Measurements from ENCODE around the gene RAB27A.

RAB27A gene

GRCh38 chr15:55196458-55197361 lies 92.9 kb downstream of the RAB27A start, which contains the start of gene RSL24D1 (continued):
- TF ChIP-seq TRIM28 (IDR thresholded peaks at IDR 0.05; ENCODE audit: borderline replicate concordance, low read length) (peak; percentile 67; the same call in 1 of the 2 replicates), KLF7 (tag by site-specific recombination; IDR thresholded peaks at IDR 0.05; ENCODE audit: borderline replicate concordance) (no peak), ZNF629 (tag by site-specific recombination; IDR thresholded peaks at IDR 0.05) (peak; percentile 91), ZNF112 (tag by site-specific recombination; IDR thresholded peaks at IDR 0.05) (no peak), ZNF311 (tag by site-specific recombination; IDR thresholded peaks at IDR 0.05; ENCODE audit: borderline replicate concordance) (no peak), ZSCAN23 (tag by site-specific recombination; IDR thresholded peaks at IDR 0.05) (no peak), ZNF350 (tag by site-specific recombination; IDR thresholded peaks at IDR 0.05) (no peak), SCRT1 (tag by site-specific recombination; IDR thresholded peaks at IDR 0.05; ENCODE audit: borderline replicate concordance) (no peak), ZNF529 (tag by site-specific recombination; IDR thresholded peaks at IDR 0.05; ENCODE audit: insufficient replicate concordance) (no peak), KLF9 (tag by site-specific recombination; IDR thresholded peaks at IDR 0.05; ENCODE audit: low read depth) (no peak), ZBTB6 (tag by site-specific recombination; IDR thresholded peaks at IDR 0.05) (no peak), SCRT2 (tag by site-specific recombination; IDR thresholded peaks at IDR 0.05) (peak; percentile 74), ZNF548 (tag by site-specific recombination; IDR thresholded peaks at IDR 0.05) (no peak), ZEB2 (tag by site-specific recombination; IDR thresholded peaks at IDR 0.05) (peak; percentile 40; the same call in 1 of the 2 replicates), ZNF398 (tag by site-specific recombination; IDR thresholded peaks at IDR 0.05) (no peak), ZNF354C (tag by site-specific recombination; IDR thresholded peaks at IDR 0.05; ENCODE audit: borderline replicate concordance, low read depth) (no peak), ZNF324 (tag by site-specific recombination; IDR thresholded peaks at IDR 0.05) (0 out of 2 replicates have a peak, but pooled peaks have one; percentile 33), ZFP37 (tag by site-specific recombination; IDR thresholded peaks at IDR 0.05) (0 out of 2 replicates have a peak, but pooled peaks have one; percentile 47), PBX3 (CRISPR knock-in tag; IDR thresholded peaks at IDR 0.05) (no peak), ZNF624 (tag by site-specific recombination; IDR thresholded peaks at IDR 0.05) (no peak), REPIN1 (tag by site-specific recombination; IDR thresholded peaks at IDR 0.05; ENCODE audit: low read depth) (no peak), ZBTB8A (tag by site-specific recombination; IDR thresholded peaks at IDR 0.05) (0 out of 2 replicates have a peak, but pooled peaks have one; percentile 17)
- TF ChIP-seq, protein P1, sequence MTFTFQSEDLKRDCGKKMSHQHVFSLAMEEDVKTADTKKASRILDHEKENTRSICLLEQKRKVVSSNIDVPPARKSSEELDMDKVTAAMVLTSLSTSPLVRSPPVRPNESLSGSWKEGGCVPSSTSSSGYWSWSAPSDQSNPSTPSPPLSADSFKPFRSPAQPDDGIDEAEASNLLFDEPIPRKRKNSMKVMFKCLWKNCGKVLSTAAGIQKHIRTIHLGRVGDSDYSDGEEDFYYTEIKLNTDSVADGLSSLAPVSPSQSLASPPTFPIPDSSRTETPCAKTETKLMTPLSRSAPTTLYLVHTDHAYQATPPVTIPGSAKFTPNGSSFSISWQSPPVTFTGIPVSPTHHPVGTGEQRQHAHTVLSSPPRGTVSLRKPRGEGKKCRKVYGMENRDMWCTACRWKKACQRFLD (tag by site-specific recombination; IDR thresholded peaks at IDR 0.05) = no peak
- TF ChIP-seq, protein P2, sequence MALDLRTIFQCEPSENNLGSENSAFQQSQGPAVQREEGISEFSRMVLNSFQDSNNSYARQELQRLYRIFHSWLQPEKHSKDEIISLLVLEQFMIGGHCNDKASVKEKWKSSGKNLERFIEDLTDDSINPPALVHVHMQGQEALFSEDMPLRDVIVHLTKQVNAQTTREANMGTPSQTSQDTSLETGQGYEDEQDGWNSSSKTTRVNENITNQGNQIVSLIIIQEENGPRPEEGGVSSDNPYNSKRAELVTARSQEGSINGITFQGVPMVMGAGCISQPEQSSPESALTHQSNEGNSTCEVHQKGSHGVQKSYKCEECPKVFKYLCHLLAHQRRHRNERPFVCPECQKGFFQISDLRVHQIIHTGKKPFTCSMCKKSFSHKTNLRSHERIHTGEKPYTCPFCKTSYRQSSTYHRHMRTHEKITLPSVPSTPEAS (tag by site-specific recombination; IDR thresholded peaks at IDR 0.05) = peak; percentile 45; the same call in 1 of the 2 replicates
- TF ChIP-seq, protein P3, sequence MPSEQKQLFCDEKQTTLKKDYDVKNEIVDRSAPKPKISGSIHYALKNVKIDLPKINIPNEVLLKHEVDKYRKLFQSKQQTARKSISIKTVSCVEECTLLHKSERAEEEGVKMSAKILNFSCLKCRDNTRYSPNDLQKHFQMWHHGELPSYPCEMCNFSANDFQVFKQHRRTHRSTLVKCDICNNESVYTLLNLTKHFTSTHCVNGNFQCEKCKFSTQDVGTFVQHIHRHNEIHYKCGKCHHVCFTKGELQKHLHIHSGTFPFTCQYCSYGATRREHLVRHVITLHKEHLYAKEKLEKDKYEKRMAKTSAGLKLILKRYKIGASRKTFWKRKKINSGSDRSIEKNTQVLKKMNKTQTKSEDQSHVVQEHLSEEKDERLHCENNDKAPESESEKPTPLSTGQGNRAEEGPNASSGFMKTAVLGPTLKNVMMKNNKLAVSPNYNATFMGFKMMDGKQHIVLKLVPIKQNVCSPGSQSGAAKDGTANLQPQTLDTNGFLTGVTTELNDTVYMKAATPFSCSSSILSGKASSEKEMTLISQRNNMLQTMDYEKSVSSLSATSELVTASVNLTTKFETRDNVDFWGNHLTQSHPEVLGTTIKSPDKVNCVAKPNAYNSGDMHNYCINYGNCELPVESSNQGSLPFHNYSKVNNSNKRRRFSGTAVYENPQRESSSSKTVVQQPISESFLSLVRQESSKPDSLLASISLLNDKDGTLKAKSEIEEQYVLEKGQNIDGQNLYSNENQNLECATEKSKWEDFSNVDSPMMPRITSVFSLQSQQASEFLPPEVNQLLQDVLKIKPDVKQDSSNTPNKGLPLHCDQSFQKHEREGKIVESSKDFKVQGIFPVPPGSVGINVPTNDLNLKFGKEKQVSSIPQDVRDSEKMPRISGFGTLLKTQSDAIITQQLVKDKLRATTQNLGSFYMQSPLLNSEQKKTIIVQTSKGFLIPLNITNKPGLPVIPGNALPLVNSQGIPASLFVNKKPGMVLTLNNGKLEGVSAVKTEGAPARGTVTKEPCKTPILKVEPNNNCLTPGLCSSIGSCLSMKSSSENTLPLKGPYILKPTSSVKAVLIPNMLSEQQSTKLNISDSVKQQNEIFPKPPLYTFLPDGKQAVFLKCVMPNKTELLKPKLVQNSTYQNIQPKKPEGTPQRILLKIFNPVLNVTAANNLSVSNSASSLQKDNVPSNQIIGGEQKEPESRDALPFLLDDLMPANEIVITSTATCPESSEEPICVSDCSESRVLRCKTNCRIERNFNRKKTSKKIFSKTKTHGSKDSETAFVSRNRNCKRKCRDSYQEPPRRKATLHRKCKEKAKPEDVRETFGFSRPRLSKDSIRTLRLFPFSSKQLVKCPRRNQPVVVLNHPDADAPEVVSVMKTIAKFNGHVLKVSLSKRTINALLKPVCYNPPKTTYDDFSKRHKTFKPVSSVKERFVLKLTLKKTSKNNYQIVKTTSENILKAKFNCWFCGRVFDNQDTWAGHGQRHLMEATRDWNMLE (tag by site-specific recombination; conservative IDR thresholded peaks at IDR 0.05; ENCODE audit: low read depth) = peak; percentile 90
- TF ChIP-seq, protein P4, sequence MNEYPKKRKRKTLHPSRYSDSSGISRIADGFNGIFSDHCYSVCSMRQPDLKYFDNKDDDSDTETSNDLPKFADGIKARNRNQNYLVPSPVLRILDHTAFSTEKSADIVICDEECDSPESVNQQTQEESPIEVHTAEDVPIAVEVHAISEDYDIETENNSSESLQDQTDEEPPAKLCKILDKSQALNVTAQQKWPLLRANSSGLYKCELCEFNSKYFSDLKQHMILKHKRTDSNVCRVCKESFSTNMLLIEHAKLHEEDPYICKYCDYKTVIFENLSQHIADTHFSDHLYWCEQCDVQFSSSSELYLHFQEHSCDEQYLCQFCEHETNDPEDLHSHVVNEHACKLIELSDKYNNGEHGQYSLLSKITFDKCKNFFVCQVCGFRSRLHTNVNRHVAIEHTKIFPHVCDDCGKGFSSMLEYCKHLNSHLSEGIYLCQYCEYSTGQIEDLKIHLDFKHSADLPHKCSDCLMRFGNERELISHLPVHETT (tag by site-specific recombination; IDR thresholded peaks at IDR 0.05) = no peak; the same call in 1 of the 2 replicates
